H1 (cell line): ENCODE measurements around the gene SGCD. TPM values are rescaled to one million over a fixed set of nuclear protein-coding genes. Genes with fewer than 3 reads are reported as not detected.

Source experiments
- JUN ChIP-seq: IDR thresholded peaks from 2 replicates; pipeline ENCODE4 v1.6.1; 2011; ENCODE audit warnings: low read depth, mild to moderate bottlenecking, improper control_type of control experiment, low read length
- polyA plus RNA-seq, 7 experiments: library from polyadenylated mRNA; depleted of rRNA in 3 of 7; stranded (reverse) in 5 of 7; unstranded in 2 of 7; fragments of >200 nt in 5 of 7; fragments of 200-250 nt in 2 of 7; gene quantifications; 1 replicate in 5 of 7; 2 replicates in 1 of 7; 4 replicates in 1 of 7; pipeline versions ENCODE4 v1.2.1 to v1.2.3, GENCODE V29; 2011 to 2013; ENCODE audit warnings: missing spikeins in 2 of 7, mixed read lengths in 2 of 7
- total RNA-seq: library from RNA; stranded (reverse); fragmentation: NEBNext Ultra II Directional; extraction: Animal tissue kit (Norgen Biotek cat#: 25700); gene quantifications from 2 replicates; pipeline ENCODE4 v1.2.1, GENCODE V29; 2021
- TF ChIP-seq, protein P1 (sequence below): fragments of 300-600 bp; sonication (generic); IDR thresholded peaks from 2 replicates; pipeline ENCODE4 v1.7.1; 2012; ENCODE audit warnings: low read length, moderate library complexity, mild to moderate bottlenecking, inconsistent platforms; ENCODE audit not compliant: insufficient replicate concordance

Gene SGCD
- total and polyA plus RNA-seq, 2 of the 8 experiments (the other 6 are each of a cell fraction or from before 2014, with no cell fraction given), result 0.04 to 0.08 TPM

DNA sequence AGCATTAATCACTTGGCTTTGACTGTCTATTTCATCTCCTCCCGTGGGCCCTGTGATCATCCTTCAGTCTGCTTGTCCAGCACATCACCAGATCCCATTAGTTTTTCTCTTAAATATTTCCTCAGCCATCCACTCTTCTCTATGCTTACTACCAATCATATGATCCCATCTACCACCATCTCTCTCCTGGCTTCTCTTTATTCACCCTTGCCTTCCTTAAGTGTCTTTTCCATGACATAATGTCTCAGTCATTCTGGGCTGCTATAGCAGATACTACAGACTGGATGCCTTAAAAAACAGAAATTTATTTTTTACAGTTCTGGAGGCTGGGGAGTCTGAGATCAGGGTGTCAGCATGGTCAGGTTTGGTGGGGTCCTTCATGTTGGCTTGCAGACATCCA, 314.7 kb downstream of the SGCD start (continued):
- TF ChIP-seq, protein P1, sequence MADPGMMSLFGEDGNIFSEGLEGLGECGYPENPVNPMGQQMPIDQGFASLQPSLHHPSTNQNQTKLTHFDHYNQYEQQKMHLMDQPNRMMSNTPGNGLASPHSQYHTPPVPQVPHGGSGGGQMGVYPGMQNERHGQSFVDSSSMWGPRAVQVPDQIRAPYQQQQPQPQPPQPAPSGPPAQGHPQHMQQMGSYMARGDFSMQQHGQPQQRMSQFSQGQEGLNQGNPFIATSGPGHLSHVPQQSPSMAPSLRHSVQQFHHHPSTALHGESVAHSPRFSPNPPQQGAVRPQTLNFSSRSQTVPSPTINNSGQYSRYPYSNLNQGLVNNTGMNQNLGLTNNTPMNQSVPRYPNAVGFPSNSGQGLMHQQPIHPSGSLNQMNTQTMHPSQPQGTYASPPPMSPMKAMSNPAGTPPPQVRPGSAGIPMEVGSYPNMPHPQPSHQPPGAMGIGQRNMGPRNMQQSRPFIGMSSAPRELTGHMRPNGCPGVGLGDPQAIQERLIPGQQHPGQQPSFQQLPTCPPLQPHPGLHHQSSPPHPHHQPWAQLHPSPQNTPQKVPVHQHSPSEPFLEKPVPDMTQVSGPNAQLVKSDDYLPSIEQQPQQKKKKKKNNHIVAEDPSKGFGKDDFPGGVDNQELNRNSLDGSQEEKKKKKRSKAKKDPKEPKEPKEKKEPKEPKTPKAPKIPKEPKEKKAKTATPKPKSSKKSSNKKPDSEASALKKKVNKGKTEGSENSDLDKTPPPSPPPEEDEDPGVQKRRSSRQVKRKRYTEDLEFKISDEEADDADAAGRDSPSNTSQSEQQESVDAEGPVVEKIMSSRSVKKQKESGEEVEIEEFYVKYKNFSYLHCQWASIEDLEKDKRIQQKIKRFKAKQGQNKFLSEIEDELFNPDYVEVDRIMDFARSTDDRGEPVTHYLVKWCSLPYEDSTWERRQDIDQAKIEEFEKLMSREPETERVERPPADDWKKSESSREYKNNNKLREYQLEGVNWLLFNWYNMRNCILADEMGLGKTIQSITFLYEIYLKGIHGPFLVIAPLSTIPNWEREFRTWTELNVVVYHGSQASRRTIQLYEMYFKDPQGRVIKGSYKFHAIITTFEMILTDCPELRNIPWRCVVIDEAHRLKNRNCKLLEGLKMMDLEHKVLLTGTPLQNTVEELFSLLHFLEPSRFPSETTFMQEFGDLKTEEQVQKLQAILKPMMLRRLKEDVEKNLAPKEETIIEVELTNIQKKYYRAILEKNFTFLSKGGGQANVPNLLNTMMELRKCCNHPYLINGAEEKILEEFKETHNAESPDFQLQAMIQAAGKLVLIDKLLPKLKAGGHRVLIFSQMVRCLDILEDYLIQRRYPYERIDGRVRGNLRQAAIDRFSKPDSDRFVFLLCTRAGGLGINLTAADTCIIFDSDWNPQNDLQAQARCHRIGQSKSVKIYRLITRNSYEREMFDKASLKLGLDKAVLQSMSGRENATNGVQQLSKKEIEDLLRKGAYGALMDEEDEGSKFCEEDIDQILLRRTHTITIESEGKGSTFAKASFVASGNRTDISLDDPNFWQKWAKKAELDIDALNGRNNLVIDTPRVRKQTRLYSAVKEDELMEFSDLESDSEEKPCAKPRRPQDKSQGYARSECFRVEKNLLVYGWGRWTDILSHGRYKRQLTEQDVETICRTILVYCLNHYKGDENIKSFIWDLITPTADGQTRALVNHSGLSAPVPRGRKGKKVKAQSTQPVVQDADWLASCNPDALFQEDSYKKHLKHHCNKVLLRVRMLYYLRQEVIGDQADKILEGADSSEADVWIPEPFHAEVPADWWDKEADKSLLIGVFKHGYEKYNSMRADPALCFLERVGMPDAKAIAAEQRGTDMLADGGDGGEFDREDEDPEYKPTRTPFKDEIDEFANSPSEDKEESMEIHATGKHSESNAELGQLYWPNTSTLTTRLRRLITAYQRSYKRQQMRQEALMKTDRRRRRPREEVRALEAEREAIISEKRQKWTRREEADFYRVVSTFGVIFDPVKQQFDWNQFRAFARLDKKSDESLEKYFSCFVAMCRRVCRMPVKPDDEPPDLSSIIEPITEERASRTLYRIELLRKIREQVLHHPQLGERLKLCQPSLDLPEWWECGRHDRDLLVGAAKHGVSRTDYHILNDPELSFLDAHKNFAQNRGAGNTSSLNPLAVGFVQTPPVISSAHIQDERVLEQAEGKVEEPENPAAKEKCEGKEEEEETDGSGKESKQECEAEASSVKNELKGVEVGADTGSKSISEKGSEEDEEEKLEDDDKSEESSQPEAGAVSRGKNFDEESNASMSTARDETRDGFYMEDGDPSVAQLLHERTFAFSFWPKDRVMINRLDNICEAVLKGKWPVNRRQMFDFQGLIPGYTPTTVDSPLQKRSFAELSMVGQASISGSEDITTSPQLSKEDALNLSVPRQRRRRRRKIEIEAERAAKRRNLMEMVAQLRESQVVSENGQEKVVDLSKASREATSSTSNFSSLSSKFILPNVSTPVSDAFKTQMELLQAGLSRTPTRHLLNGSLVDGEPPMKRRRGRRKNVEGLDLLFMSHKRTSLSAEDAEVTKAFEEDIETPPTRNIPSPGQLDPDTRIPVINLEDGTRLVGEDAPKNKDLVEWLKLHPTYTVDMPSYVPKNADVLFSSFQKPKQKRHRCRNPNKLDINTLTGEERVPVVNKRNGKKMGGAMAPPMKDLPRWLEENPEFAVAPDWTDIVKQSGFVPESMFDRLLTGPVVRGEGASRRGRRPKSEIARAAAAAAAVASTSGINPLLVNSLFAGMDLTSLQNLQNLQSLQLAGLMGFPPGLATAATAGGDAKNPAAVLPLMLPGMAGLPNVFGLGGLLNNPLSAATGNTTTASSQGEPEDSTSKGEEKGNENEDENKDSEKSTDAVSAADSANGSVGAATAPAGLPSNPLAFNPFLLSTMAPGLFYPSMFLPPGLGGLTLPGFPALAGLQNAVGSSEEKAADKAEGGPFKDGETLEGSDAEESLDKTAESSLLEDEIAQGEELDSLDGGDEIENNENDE, result no peak
- TF ChIP-seq JUN, result no peak
